Frontal cortex (tissue), 4 donors: ENCODE data around the gene C5orf47. TPM values are rescaled to one million over a fixed set of nuclear protein-coding genes. Genes with fewer than 3 reads are reported as not detected.

Experiments
- DNase-seq, 2 donors: peaks; one replicate each; pipeline ENCODE4 v3.0.0; 2012; ENCODE audit warnings: low spot score in 2 of 2
- FAIRE-seq: peaks from 2 replicates; lab custom pipeline; 2012; peaks lifted over from hg19 to GRCh38; lab: Jason Lieb, UNC
- total RNA-seq: library from RNA; depleted of rRNA; stranded (reverse); fragments of >200 nt; gene quantifications from one replicate; pipeline ENCODE4 v1.2.3, GENCODE V29; 2014
- donor health status: control.
- donor health status: control.
- donor health status: control.

The C5orf47 gene, protein sequence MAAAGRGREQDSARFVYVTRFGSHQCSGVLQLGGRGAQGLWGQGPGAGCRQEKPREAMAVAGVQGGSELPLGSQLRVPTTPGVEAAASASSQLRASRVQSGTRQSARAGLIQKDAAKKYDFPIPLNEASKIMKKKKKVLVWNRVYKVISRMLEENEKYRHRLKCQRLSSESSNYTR
- total RNA-seq = 0.41 TPM

DNA sequence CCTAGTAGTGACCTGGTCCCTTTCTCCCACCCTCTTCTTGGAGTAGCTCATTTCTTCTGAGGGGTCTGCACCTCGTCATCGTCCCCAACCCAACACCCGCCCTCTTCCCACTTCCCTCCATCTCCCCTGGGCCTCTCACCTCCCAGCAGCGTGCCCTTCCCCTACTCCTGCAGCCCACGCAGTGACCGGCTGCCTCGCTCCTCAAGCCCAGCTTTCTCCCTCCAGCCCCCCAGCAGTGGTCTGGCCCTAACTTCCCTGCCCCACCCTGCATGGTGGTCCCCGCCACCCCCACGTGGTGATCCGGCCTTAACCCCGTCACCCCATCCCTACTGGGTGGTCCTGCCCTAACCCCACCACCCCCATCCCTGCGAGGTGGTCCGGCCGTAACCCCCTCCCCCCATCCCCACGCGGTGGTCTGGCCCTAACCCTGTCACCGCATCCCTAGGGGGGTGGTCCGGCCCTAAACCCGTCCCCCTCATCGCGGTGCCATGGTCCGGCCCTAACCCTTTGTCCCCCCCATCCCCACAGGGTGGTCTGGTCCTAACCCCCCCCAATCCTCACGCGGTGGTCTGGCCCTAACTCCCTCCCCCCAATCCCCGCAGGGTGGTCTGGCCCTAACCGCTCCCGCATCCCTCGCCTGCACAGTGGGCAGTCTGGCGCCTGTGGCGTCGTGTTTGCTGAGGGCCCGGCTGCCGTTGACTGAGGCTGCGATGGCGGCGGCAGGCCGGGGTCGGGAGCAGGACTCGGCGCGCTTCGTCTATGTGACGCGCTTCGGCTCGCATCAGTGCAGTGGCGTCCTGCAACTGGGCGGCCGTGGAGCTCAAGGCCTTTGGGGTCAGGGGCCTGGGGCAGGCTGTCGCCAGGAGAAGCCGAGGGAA lies at the start of gene C5orf47:
Gene C5orf47, plus strand, starts transcription at position 617 of the 878 bp plus-strand sequence. Its CDS starts 94 bp downstream, at position 711.
- DNase-seq (no peak), FAIRE-seq (no peak)

DNA sequence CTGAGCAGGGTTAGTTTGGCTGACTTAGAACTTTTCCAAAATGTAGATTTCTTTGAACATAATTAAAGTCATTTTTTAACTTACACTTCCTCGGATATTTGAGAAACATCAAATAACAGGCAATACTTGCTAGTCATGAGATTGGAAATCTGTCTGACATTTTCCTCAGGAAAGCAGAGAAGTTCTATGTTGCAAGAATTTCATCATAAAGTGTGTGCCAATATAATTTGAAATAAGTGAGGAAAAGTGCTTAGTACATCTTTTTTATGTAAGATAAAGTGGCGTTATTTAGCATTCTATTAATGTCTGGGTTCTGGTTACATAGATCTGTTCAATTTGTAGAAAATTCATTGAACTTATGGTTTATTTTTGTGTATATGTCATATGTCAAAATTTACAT lies 48.7 kb upstream of the C5orf47 start:
- FAIRE-seq (no peak), DNase-seq (no peak)

DNA sequence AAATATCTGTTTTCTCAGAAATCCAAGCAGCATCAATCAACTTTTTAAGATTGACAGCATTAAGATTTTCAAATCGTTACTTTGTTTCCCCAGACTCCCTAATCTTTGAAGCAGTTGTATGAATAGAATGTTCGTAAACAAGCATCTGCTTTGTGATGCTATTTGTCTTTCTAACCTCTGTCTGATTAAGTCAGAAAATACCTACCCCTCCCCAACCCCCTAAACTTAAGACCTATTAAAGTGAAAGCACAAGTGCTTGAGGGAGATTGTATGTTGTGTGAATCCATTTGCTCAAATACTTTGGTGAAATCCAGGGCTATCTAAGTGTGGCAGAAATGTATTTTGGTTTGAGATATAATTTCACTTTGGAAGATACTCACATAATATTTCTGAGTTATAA lies 47.9 kb upstream of the C5orf47 start:
- FAIRE-seq (no peak), DNase-seq (no peak)

DNA sequence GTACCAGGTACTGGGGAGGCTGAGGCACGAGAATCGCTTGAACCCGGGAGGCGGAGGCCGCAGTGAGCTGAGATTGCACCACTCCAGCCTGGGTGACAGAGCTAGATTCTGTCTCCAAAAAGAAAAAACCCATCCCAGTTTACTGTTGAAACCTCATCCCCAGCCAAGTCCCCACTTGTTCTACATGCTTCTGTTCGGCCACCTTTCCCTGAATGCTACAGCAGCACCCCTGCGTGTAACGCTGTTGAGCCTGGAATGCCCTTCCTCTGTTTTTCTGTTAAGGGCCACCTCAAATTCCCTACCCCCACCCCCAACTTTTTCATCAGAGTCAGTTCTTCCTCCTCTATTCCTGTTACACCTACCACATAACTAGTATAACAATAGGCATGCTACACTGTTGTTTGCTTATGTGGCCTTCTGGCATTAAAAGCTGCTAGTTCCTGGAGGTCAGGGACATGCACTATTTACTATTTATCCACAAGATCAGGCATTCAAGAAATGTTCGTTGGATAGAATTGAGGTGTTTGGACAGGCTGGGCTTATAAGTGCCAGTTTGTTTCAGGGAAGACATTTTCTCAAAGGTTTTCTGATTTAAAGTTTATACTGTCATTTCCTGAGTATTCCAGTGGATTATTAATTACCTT lies 47.1 kb upstream of the C5orf47 start:
- FAIRE-seq = no peak
- DNase-seq = no peak

DNA sequence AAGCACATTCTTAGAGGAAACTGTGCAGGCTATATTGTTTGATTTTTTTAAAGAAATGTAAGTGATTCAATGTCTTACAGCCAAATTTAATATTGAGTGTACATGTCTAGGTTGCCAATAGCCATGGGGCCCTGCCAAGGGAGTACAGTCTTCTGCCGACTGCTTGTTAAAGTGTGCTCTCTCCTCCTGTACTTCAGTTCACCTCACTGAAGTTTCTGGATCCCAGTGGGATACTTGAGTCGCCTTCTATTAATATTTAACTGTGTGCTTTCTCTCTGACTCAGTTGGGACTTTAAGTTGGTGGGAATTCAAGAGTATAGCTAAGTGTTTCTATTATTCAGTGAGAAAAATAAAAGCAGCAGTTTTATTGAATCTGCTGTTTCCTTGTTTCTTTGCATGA lies 44.5 kb upstream of the C5orf47 start:
- no peak for FAIRE-seq
- DNase-seq = no peak

DNA sequence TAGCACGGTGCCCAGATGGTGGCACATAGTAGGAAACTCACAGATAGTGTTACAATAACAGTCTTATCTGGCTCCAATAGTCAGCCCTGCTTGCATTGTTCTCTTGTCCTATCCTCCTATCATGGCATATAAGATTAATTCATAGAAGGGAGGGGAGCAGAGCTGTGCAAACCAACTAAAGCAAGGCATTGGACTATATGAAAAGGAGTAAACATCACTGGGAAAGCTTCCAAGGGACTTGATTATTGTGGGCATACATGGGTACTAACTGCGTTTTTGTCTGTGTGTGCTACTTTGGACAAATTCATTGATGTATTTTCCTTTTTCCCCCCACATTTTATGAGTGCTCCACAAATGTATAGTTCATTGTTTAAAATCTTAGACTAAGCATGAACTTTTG lies 43.8 kb upstream of the C5orf47 start:
- FAIRE-seq (no peak), DNase-seq (no peak)

DNA sequence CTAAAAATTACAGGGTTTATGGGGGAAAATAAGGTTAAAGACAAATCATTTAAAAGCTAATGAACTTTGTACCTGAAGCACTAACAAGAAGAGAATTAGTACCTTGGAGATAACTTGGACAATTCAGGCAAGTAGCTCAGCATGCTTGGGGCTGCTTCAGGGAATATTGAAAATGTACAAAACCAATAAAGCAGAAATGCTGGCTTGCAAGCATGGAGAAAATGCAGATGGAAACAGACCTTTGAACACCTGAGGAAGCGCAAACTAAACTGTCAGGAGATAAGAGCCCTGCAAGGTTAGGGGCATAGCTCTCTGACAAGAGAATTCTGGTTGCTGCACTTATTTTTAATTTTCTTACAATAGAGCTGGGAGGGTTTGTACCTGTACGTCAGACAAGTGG lies 42.6 kb upstream of the C5orf47 start:
- no peak for DNase-seq
- no peak for FAIRE-seq

DNA sequence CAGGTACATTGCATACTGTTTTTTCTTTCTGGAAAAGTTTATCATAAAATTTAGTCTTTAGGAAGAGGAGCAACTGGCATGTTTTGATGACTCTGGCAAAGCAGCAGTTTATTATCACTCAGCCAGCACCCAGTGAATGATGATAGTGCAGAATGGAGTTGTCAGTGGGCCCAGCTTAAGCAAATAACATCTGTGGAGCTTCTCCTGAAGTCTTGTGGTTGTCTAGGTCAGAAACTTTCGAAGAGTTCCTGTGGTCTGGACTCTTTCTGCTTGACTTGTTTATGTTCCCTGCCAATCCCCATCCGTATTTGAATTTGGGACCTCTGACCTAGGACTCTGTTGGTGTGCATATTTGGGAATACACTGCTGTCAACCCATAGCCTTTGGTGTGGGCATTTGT lies 38.1 kb upstream of the C5orf47 start:
- no peak for DNase-seq

DNA sequence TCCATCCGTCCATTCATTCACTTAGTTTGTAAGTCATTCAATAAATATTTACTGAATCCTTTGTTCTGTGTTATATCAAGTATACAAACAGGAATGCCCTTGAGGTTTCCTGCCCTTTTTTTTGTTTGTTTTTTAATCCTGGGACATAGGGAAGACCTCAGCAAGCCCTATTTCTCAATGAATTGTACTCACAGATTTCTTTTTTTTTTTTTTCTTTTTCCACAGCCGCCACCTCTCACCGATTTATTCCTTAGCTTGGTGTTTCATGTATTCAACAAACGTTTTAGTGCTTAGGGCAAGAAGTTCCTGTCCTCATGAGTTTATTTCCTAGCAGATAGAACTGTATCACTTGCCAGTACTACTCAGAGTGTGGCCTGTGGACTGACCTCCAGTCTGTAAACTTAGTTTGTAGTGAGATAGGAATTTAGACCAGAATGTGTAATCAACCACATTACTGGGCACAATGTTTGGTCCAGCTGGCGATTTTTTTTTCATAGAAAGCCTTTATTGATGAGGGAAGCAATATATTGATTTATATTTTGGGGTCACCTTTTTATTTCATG lies 35.4 kb upstream of the C5orf47 start:
- FAIRE-seq (no peak), DNase-seq (no peak)

More for the DNA sequence above, 38.1 kb upstream of the C5orf47 start:
- no peak for FAIRE-seq

DNA sequence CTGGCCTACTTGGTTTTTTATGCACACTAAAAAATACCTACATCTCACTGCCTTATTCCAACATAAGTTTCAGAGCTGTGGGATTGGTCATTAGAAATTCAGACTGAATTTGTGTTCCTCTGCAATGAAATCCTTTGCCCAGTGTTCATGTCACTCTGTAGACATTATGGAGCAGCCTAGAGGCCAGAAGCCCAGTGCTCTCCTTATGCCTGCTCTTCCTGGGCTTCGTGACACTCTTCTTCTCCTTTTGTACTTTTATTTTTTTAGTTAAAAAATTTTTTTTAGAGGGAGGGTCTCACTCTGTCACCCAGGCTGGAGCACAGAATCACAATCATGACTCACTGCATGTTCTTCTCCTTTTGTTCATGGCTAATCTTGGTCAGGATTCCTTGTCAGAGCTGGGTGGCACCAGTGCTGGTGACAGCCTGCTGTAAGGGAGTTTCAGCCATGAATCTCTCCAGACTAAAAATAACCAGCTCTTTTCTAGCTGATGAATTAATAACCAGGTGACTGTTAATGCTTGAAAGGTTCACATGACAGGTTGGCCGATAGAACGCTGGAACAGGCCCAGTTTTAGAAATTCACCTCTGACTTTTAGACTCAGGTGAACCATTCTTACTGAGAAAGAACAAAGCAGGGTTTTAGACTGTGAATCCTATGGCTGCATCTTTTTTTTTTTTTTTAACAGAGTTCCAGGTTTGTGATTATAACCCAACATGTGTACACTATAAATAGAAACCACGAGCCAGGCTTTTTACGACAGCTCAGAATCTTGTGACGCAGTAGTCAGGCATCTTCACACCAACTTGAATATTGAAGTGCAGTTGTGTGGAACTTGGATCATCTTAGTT lies 34.1 kb upstream of the C5orf47 start:
- FAIRE-seq (no peak), DNase-seq (no peak)

DNA sequence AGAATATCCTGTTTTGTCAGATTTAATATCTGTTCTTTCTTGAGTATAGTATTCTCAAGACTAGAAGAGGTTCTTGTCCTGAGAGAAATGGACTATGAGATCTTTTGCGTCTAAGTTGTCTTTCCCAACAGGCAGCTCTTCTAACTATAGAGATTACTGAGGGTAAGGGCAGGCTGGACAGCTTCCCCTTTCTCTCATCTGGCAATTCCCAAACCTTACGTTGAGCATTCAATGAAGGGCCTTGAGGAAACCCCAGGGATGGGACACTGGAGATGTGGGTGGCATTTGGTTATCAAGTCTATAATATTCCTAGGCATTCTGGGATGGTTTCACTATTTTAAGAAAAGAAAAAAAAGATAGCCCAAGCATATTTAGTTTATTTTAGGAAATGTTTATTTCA lies 28.0 kb upstream of the C5orf47 start:
- no peak for DNase-seq
- FAIRE-seq = no peak

DNA sequence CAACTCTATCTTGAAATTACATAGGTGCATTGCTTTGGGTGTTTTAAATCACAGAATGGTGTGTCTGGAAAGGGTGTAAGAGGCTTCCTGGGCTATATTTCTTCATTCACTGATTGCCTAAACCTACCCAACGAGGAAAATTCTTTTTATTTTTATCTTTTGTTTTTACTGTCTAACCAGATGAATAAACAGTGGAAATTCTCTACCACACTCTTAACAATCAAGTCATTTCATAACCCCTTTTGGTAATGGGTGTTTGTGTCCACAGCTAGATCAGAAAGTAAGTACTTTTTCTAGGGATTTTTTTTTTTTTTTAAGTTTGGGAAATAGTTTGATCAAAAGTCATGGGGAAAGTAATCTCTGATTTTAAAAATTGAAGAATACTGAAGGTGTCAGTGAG lies 27.6 kb upstream of the C5orf47 start:
- no peak for FAIRE-seq
- no peak for DNase-seq

DNA sequence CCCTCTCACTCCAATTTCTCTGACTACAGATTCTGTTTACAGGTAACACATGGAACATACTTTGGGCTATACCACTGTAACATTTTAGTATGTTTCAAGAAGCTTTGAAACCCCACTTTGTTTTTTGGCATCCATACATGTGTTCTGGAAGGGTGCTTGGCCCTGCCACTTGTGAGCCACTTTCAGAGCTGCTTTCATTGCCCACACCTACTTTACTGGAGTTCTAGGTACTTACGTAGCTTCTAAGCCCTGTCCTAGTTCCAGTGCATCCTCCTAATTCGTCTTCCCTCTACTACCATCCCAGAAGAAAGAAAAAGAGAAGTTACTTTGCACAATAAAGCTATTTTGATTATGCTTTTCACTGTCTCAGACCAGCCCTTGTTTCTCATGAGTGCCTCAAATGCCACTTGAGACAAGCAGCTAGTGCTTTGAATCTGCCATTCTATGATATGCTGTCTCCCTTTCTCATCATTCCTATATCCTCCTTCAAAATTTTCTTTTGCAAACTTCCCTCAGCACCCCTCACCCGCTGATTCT lies 26.5 kb upstream of the C5orf47 start:
- no peak for FAIRE-seq
- DNase-seq = no peak

DNA sequence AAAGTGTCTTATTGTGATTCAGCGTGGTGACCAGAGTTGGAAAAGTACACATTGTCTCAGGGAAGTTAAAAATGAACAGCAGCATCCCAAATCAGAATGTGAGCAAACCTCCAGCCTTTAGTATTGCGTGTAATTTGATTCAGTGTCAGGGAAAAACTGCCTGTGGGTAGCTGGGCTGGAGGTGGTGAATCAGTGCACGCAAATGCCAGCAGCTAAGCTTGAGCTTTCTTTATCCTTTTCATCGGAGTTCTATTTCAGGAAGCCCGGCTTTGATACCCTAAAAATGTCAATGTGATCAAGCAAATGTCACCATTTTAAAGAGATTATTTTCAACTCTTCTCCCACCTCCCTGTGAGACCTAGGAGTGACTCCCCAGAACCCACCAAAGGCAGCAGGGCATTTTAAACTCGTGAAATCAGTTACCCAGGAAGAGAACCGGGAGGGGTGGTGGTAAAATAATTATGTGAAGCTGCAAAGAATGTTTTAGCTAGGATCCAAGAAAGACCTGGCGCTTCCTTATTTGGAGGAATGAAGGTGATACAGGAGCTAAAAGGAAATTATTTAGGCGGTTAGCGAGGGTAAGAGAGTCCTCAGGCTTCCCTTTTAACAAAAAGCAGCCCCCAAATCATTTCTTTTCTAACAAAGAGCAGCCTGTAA lies 25.7 kb upstream of the C5orf47 start:
- FAIRE-seq (no peak), DNase-seq (no peak)

DNA sequence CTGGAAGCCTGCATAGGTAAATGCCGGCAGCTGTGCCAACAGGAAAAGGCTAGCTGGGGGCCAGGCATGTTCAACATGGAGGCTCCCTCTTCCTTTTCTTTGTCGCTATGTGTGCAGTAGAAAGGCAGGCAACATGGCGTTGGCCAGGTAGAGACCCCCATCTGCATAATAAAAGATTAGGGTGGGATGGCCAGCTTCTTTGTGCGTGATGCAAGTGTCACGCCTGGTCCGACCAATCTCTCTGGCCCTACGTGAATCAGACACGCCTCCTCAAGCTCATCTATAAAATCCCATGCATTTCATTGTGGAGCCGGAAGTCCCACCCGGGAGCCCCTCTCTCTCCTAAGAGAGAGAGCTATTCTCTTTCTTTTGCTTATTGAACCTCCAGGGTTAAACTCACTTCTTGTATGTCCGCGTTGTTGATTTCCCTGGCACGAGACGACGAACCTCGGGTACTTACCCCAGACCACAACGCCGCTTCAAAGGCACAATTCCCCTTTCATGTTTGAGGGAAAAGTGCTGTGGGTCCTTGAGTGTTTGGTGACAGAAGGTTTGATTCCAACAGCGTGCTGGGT lies 25.0 kb upstream of the C5orf47 start:
- FAIRE-seq (no peak), DNase-seq (no peak)

DNA sequence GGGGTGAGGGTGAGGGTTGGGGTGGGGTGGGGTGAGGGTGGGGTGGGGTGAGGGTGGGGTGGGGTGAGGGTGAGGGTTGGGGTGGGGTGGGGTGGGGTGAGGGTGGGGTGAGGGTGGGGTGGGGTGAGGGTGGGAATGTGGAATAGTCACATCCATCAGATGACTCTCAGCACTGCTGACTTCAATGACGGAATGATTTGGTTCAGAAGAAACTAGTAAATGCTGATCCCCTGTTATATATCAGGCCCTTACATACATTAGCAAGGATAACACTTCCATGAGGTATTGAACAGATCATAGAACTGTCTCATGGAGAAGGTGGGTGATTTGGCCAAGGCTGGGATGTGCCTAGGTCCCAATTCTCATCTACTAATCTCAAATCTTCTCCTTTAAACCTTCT lies 24.5 kb upstream of the C5orf47 start:
- FAIRE-seq = no peak
- DNase-seq = no peak

DNA sequence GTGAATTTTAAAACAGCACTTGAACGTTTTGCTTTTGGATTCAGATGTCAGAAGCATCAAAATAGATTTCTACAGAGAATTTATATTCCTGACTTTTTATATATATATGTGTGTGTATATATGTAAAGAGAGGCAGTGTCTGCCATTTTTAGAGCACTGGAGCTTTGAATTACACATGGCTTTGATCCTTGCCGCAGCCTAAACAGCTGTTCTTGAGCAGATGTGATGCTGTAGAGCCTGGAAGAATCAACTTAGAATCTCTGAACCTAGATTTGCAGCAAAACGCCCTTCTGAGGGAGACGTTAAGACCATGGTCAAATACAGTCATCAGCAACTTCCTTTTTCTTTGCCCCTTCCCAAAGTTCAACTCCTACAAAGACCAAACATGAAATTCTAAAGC lies 21.7 kb upstream of the C5orf47 start:
- no peak for DNase-seq
- FAIRE-seq = no peak

DNA sequence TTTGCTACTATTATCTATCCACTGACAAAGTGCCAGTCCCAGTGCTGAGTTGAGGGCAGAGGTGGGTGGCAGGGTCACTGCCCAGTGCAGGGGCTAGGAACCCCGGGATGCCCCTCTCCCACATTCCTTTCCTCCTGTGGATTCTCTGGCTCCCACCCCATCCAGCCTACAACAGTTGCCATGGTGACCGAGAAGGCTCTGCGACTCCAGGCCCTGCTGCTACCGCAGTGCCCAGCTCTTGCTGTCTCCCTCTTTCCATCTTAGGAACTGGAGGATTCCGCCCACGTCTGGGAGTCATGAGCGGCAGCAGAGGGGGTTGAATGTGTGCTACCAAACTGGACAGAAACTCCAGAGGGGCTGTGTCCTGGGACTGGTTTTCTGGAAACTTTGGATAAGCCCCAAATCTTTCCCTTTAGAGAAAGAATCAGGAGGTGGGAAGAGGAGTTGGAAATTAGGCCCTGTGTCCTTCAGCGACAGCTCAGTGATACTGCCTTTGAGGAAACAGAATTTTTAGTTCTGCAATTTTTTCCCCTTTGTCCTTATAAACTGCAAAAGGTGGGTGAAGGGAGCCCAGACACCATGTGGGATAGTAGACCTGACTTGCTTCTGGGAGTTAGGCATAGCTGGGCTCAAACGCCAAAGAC lies 20.7 kb upstream of the C5orf47 start:
- FAIRE-seq = no peak
- no peak for DNase-seq
